HCT116 (cell line): ENCODE data around the gene HOXC4. TPM values are rescaled to one million over a fixed set of nuclear protein-coding genes. Genes with fewer than 3 reads are reported as not detected.

Source experiments
- ATAC-seq: fragments of 200-7000 bp; cut with Tn5 transposase; 2 replicates; pipeline ENCODE4 v1.9.1; 2020; ENCODE audit warnings: mild to moderate bottlenecking, moderate library complexity
- BruUV-seq: library from RNA; stranded (reverse); fragments of 400-500 nt; replicated peaks from 2 replicates; lab custom pipeline; 2021; lab: Mats Ljungman, UMichigan
- CTCF ChIA-PET: fragments of 300-600 bp; sonication (Branson Sonifier 250); formaldehyde crosslinking; loops from one replicate; lab custom pipeline; 2021; ENCODE audit warnings: antibody characterized with exemption; lab: Charles Lee
- POLR2A ChIA-PET: fragments of 300-600, 350-600 bp; sonication (Branson Sonifier 250); formaldehyde crosslinking; loops from one replicate; lab custom pipeline; 2021; ENCODE audit warnings: antibody characterized with exemption; lab: Charles Lee
- RAD21 ChIA-PET, 2 experiments: fragments of 300-600 bp; sonication (Branson Sonifier 250); formaldehyde crosslinking; loops; one replicate each; lab custom pipeline; 2023; ENCODE audit warnings: low total read pairs in 2 of 2; ENCODE audit not compliant: uncharacterized antibody in 2 of 2, unreplicated experiment in 2 of 2, low non-redundant PET in 1 of 2; lab: Charles Lee
- DNase-seq: peaks from one replicate; pipeline ENCODE4 v3.0.0-alpha.2; 2010; ENCODE audit warnings: low read depth, low spot score
- H2AFZ ChIP-seq: fragments of 200-600 bp; shearing (Covaris generic), sonication (generic); 2 replicates; pipeline ENCODE4 v1.6.1; 2017; ENCODE audit warnings: low read depth, mixed run types, mixed read lengths, antibody characterized with exemption, low read length; ENCODE audit not compliant: poor library complexity, severe bottlenecking
- H3K27ac ChIP-seq: 2 replicates; pipeline ENCODE4 v1.5.1; 2012; ENCODE audit warnings: low read depth, low read length
- H3K27me3 ChIP-seq: fragments of 200-600 bp; sonication (generic); 2 replicates; pipeline ENCODE4 v1.6.1; 2016; ENCODE audit warnings: mixed run types, low read length, mixed read lengths; ENCODE audit not compliant: insufficient read depth
- H3K36me3 ChIP-seq, 2 experiments: fragments of 200-500 bp in 1 of 2; fragments of 200-600 bp in 1 of 2; sonication (Bioruptor generic) in 1 of 2; sonication (generic) in 1 of 2; 2 replicates each; pipeline versions ENCODE4 v1.5.1 to v1.6.1; 2014 to 2016; ENCODE audit warnings: low read length in 2 of 2, inconsistent platforms in 1 of 2, mixed read lengths in 1 of 2, mixed run types in 1 of 2; ENCODE audit not compliant: insufficient read depth in 2 of 2, control insufficient read depth in 1 of 2
- H3K4me1 ChIP-seq, 2 experiments: fragments of 200-600 bp in 1 of 2; sonication (generic) in 1 of 2; 2 replicates each; pipeline versions ENCODE4 v1.5.1 to v1.6.1; 2012 to 2017; ENCODE audit warnings: low read length in 2 of 2, inconsistent platforms in 1 of 2, mild to moderate bottlenecking in 1 of 2, mixed read lengths in 1 of 2, mixed run types in 1 of 2, moderate library complexity in 1 of 2; ENCODE audit not compliant: insufficient read depth in 2 of 2, control insufficient read depth in 1 of 2
- H3K4me2 ChIP-seq: fragments of 200-600 bp; sonication (generic); 2 replicates; pipeline ENCODE4 v1.6.1; 2017; ENCODE audit warnings: mixed run types, low read length, mixed read lengths
- H3K4me3 ChIP-seq, 2 experiments: fragments of 200-600 bp in 1 of 2; sonication (generic) in 1 of 2; replicated peaks in 1 of 2; 2 replicates each; pipeline ENCODE4 v1.5.1; 2011 to 2016; ENCODE audit warnings: low read length in 2 of 2, control low read depth in 1 of 2, low read depth in 1 of 2, mild to moderate bottlenecking in 1 of 2, mixed read lengths in 1 of 2, mixed run types in 1 of 2
- H3K79me2 ChIP-seq: fragments of 200-600 bp; sonication (generic); 2 replicates; pipeline ENCODE4 v1.6.1; 2017; ENCODE audit warnings: mild to moderate bottlenecking, mixed run types, low read length, moderate library complexity, mixed read lengths; ENCODE audit not compliant: insufficient read depth
- H3K9ac ChIP-seq: fragments of 200-600 bp; sonication (generic); 2 replicates; pipeline ENCODE4 v1.6.1; 2016; ENCODE audit warnings: low read length, mixed read lengths
- H3K9me2 ChIP-seq: fragments of 200-600 bp; sonication (generic), shearing (Covaris generic); 2 replicates; pipeline ENCODE4 v1.6.1; 2017; ENCODE audit warnings: mixed run types, mild to moderate bottlenecking, moderate library complexity; ENCODE audit not compliant: insufficient read depth
- H3K9me3 ChIP-seq, 2 experiments: fragments of 200-500 bp in 1 of 2; fragments of 200-600 bp in 1 of 2; sonication (Bioruptor generic) in 1 of 2; sonication (generic) in 1 of 2; 2 replicates each; pipeline ENCODE4 v1.6.1; 2014 to 2017; ENCODE audit warnings: low read length in 2 of 2, mixed read lengths in 2 of 2, inconsistent platforms in 1 of 2, low read depth in 1 of 2, mild to moderate bottlenecking in 1 of 2, mixed run types in 1 of 2, moderate library complexity in 1 of 2; ENCODE audit not compliant: control insufficient read depth in 1 of 2, insufficient read depth in 1 of 2
- H4K20me1 ChIP-seq: fragments of 200-600 bp; sonication (generic), shearing (Covaris generic); 2 replicates; pipeline ENCODE4 v1.6.1; 2017; ENCODE audit warnings: mixed run types, mild to moderate bottlenecking, moderate library complexity; ENCODE audit not compliant: insufficient read depth
- ATF3 ChIP-seq: IDR thresholded peaks from 2 replicates; pipeline ENCODE4 v1.6.1; 2012
- CBX3 ChIP-seq: IDR thresholded peaks from 2 replicates; pipeline ENCODE4 v1.6.1; 2012; ENCODE audit warnings: low read depth
- CEBPB ChIP-seq: IDR thresholded peaks from 2 replicates; pipeline ENCODE4 v1.6.1; 2012; ENCODE audit warnings: low read depth
- CTCF ChIP-seq, 3 experiments: fragments of 200-600 bp in 1 of 3; sonication (generic) in 1 of 3; IDR thresholded peaks in 2 of 3; conservative IDR thresholded peaks in 1 of 3; 2 replicates each; pipeline ENCODE4 v1.5.1; 2012 to 2017; ENCODE audit warnings: low read depth in 2 of 3, low read length in 2 of 3, antibody characterized with exemption in 1 of 3, borderline replicate concordance in 1 of 3, control low read depth in 1 of 3, mild to moderate bottlenecking in 1 of 3, mixed read lengths in 1 of 3, mixed run types in 1 of 3, moderate library complexity in 1 of 3; ENCODE audit not compliant: insufficient read depth in 1 of 3
- EGR1 ChIP-seq: IDR thresholded peaks from 2 replicates; pipeline ENCODE4 v1.6.1; 2012; ENCODE audit warnings: low read depth
- JUND ChIP-seq: IDR thresholded peaks from 2 replicates; pipeline ENCODE4 v1.6.1; 2012
- SP1 ChIP-seq: IDR thresholded peaks from 2 replicates; pipeline ENCODE4 v1.6.1; 2012; ENCODE audit warnings: low read depth
- TCF7L2 ChIP-seq: IDR thresholded peaks from 2 replicates; pipeline ENCODE4 v1.7.0; 2011; ENCODE audit warnings: borderline replicate concordance, inconsistent platforms; ENCODE audit not compliant: insufficient read depth, insufficient read length; ENCODE audit errors: extremely low read depth
- intact Hi-C: fragments of 100-400 bp; cut with micrococcal nuclease; formaldehyde crosslinking; loops from 2 replicates; pipeline ENCODE4 v1.10.0; 2022
- total RNA-seq: library from RNA; stranded (reverse); gene quantifications from one replicate; pipeline ENCODE4 v1.2.1, GENCODE V29; 2021; ENCODE audit not compliant: unreplicated experiment
- TF ChIP-seq, protein P1 (sequence below): IDR thresholded peaks from 2 replicates; pipeline ENCODE4 v1.6.1; 2012
- TF ChIP-seq, protein P2 (sequence below): IDR thresholded peaks from 2 replicates; pipeline ENCODE4 v1.6.1; 2012; ENCODE audit warnings: low read depth

HOXC4 gene
- total RNA-seq, 1 experiment from 2014 or later, result 1.5 TPM

DNA sequence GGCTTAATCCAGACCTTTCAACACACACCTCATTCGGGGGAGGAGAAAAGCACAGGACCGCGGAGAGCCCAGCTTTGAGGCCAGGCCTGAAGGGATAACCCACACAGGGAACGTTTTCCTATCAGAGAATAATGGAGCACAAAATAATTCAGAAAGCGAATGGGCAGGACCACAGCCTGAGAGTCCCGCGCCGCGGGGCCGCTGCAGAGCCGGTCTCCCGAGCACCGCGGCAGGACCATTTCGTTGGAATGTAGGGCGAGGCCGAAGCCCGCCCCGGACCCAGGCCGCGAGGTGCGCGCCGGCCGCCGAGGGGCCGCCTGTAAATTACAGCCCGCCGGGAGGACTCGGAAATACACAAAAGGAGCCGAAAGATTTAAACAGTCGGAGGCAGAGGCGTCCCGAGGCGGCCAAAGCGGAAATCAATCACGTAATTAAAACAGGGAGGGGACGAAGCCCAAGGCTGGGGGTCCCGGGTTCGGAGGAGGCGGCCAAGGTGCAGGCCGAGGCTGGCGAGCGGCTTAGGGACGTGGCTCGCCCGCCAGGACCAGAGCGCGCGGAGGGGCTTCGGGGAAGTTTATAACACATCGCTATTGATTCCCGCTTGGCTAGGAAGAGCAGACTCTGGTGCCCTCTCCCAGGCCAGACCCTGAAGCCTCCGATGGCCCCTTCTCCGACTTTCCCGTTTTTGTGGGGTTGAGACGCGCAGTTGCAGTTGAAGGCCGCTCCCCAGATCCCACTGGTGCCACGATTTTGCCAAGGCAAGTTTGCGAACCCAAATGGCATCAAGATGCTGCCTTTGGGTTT, 6.3 kb upstream of the HOXC4 start:
- Histone ChIP-seq H3K9me2 (no peaks in the 10 kb centered on the region), H3K36me3 (no peaks in the 10 kb centered on the region), H2AFZ (no peak overlapping the region), H3K27ac (no peak overlapping the region), H3K4me1 (no peaks in the 10 kb centered on the region), H3K4me2 (no peak overlapping the region), H3K4me3 (no peak overlapping the region), H4K20me1 (no peaks in the 10 kb centered on the region), H3K9me3 (no peaks in the 10 kb centered on the region), H3K9ac (no peak overlapping the region), H3K27me3 (no peaks in the 10 kb centered on the region), H3K79me2 (no peaks in the 10 kb centered on the region)
- DNase-seq (no peak), ATAC-seq (no peak)
- intact Hi-C loops, result no loop called here
- ChIA-PET POLR2A (no interaction called here), CTCF (no interaction called here), RAD21 (no interaction called here)
- no TSS peak for BruUV-seq
- TF ChIP-seq EGR1 (no peak), SP1 (no peak), CTCF (IDR thresholded peaks at IDR 0.05 in 2 of 3, conservative IDR thresholded peaks at IDR 0.05 in 1 of 3; ENCODE audit: borderline replicate concordance in 1 of 3, insufficient read depth in 1 of 3, low read depth in 2 of 3, low read length in 2 of 3) (no peak), JUND (no peak), TCF7L2 (no peak), ATF3 (no peak), CEBPB (no peak), CBX3 (no peak)
- TF ChIP-seq, protein P1, sequence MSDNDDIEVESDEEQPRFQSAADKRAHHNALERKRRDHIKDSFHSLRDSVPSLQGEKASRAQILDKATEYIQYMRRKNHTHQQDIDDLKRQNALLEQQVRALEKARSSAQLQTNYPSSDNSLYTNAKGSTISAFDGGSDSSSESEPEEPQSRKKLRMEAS, result no peak
- TF ChIP-seq, protein P2, sequence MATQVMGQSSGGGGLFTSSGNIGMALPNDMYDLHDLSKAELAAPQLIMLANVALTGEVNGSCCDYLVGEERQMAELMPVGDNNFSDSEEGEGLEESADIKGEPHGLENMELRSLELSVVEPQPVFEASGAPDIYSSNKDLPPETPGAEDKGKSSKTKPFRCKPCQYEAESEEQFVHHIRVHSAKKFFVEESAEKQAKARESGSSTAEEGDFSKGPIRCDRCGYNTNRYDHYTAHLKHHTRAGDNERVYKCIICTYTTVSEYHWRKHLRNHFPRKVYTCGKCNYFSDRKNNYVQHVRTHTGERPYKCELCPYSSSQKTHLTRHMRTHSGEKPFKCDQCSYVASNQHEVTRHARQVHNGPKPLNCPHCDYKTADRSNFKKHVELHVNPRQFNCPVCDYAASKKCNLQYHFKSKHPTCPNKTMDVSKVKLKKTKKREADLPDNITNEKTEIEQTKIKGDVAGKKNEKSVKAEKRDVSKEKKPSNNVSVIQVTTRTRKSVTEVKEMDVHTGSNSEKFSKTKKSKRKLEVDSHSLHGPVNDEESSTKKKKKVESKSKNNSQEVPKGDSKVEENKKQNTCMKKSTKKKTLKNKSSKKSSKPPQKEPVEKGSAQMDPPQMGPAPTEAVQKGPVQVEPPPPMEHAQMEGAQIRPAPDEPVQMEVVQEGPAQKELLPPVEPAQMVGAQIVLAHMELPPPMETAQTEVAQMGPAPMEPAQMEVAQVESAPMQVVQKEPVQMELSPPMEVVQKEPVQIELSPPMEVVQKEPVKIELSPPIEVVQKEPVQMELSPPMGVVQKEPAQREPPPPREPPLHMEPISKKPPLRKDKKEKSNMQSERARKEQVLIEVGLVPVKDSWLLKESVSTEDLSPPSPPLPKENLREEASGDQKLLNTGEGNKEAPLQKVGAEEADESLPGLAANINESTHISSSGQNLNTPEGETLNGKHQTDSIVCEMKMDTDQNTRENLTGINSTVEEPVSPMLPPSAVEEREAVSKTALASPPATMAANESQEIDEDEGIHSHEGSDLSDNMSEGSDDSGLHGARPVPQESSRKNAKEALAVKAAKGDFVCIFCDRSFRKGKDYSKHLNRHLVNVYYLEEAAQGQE, result no peak
